Epithelial cell of proximal tubule (primary cell): ENCODE results near the gene SNF8. TPM values are rescaled to one million over a fixed set of nuclear protein-coding genes. Genes with fewer than 3 reads are reported as not detected.

Source experiments
- DNase-seq: peaks from one replicate; pipeline ENCODE4 v3.0.0-alpha.2; 2011; ENCODE audit warnings: low read depth
- H3K4me3 ChIP-seq: 2 replicates; pipeline ENCODE4 v1.5.1; 2011; ENCODE audit warnings: low read depth, mild to moderate bottlenecking, low read length
- CTCF ChIP-seq: conservative IDR thresholded peaks from 2 replicates; pipeline ENCODE4 v1.5.1; 2012; ENCODE audit warnings: low read depth, mild to moderate bottlenecking, low read length
- total RNA-seq: library from RNA; depleted of rRNA; stranded (reverse); fragments of >200 nt; gene quantifications from 2 replicates; pipeline ENCODE4 v1.2.3, GENCODE V29; 2015

Gene SNF8, protein sequence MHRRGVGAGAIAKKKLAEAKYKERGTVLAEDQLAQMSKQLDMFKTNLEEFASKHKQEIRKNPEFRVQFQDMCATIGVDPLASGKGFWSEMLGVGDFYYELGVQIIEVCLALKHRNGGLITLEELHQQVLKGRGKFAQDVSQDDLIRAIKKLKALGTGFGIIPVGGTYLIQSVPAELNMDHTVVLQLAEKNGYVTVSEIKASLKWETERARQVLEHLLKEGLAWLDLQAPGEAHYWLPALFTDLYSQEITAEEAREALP
- total RNA-seq, result 110 and 143 TPM in 2 replicates

DNA sequence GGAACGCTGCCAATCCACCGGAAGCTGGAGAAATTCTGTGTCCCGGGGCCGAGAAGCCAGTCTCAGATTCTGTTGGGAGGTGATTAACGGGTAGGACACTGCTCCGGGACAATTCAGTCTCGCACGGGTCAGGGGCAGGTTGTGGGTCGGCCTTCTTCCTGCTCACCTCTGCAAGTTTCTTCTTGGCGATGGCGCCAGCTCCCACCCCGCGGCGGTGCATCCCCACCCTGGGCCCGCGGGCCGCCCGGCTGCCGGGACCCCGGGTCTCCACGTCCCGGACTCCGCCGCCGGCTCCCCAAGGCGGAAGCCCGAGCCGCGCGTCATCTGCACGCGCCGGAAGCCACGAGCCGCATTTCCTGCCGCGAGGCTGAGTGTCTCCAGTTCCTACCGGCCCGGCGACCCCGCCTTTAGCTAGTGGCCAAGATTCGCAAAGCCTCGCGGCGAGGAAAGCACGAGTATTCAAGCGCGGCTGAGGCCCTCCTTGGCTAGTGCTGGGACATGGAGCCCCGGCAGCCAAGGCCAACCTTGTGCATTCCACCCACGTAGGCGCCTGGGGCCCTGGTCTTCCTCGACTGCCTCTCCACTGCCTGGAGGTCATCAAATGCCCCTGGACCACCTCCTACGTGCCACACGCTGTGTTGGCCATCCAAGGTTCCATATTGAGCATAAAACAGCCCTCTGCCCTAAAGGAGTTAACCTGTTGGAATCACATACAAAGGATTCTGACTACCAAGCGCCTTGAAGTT is at the start of gene SNF8:
Gene SNF8, minus strand, starts transcription at position 328 of the 746 bp plus-strand sequence. Its CDS starts 108 bp downstream, at position 220.
- DNase-seq, result no peak
- peak within 1 kb of the TSS; percentile 67 for H3K4me3 ChIP-seq
- no peak for TF ChIP-seq CTCF

GRCh38 chr17:48993951-48994350 is 49.3 kb upstream of the SNF8 start:
- TF ChIP-seq CTCF, result no peak
- no peak overlapping the region for H3K4me3 ChIP-seq
- no peak for DNase-seq

DNA sequence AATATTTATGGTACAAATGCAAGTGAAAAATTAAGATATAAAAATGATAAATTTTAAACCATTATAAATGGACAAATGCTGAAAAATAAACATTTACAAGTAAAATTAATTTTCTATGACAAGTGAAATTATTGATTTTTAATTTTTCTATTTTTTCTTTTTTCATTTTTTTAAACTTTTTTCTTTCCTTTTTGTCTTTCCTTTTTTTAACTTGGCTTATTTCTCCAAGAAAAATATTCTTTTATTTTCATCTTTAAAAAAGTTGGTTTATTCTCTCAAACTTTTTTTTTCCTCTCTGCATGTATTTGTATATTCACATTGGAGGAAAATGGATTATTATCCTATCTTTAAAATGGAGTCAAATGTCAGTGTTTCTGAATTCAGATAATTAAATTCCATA is 48.7 kb upstream of the SNF8 start:
- TF ChIP-seq CTCF, result no peak

GRCh38 chr17:48992444-48992843 is 47.8 kb upstream of the SNF8 start:
- H3K4me3 ChIP-seq, result no peak overlapping the region
- TF ChIP-seq CTCF, result no peak
- DNase-seq, result no peak

More for the DNA sequence above, 48.7 kb upstream of the SNF8 start:
- no peak overlapping the region for H3K4me3 ChIP-seq
- no peak for DNase-seq

GRCh38 chr17:48990882-48991357 is 46.3 kb upstream of the SNF8 start:
- DNase-seq, result no peak
- no peak overlapping the region for H3K4me3 ChIP-seq
- TF ChIP-seq CTCF, result no peak

- no peak overlapping the region for H3K4me3 ChIP-seq
- DNase-seq, result no peak
- no peak for TF ChIP-seq CTCF
Observed at GRCh38 chr17:48989100-48989499, 44.5 kb upstream of the SNF8 start.
